Activated CD8-positive, alpha-beta T cell treated with anti-CD3 and anti-CD28 coated beads, Interleukin-2, amount 10 ng/mL, durations not matched to agents 7 days and 5 days (primary cell): ENCODE measurements around the gene TPM1. TPM values are rescaled to one million over a fixed set of nuclear protein-coding genes. Genes with fewer than 3 reads are reported as not detected.

ENCODE experiments used
- ATAC-seq: fragments of 150-1000 bp; cut with Tn5 transposase; one replicate; pipeline ENCODE4 v1.10.0; 2021; ENCODE audit warnings: moderate library complexity
- CTCF ChIA-PET: fragments of 350-600 bp; sonication (Branson Sonifier 250); formaldehyde crosslinking; loops from one replicate; lab custom pipeline; 2021; ENCODE audit warnings: antibody characterized with exemption; lab: Charles Lee
- POLR2A ChIA-PET: fragments of 350-600 bp; sonication (Branson Sonifier 250); formaldehyde crosslinking; loops from one replicate; lab custom pipeline; 2021; ENCODE audit warnings: antibody characterized with exemption; lab: Charles Lee
- DNase-seq: peaks from one replicate; pipeline ENCODE4 v3.0.0-alpha.2; 2020
- H3K27ac Mint-ChIP-seq: one replicate; pipeline ENCODE4 v1.8.0; 2021; ENCODE audit warnings: mild to moderate bottlenecking, mixed read lengths
- H3K27me3 Mint-ChIP-seq: one replicate; pipeline ENCODE4 v1.8.0; 2021; ENCODE audit warnings: low read depth, mixed read lengths
- H3K36me3 Mint-ChIP-seq: one replicate; pipeline ENCODE4 v1.8.0; 2021; ENCODE audit warnings: low read depth, mixed read lengths
- H3K4me1 Mint-ChIP-seq: one replicate; pipeline ENCODE4 v1.8.0; 2021; ENCODE audit warnings: low read depth, mixed read lengths
- H3K4me3 Mint-ChIP-seq: one replicate; pipeline ENCODE4 v1.8.0; 2021; ENCODE audit warnings: mild to moderate bottlenecking, mixed read lengths
- H3K9me3 Mint-ChIP-seq: one replicate; pipeline ENCODE4 v1.8.0; 2022; ENCODE audit warnings: mixed read lengths; ENCODE audit not compliant: insufficient read depth
- total RNA-seq, 2 experiments: library from RNA; stranded (reverse); gene quantifications; one replicate each; pipeline ENCODE4 v1.2.3, GENCODE V29; 2021

TPM1 gene
- total RNA-seq, 2 experiments from 2014 or later = 7.4 to 7.8 TPM

DNA sequence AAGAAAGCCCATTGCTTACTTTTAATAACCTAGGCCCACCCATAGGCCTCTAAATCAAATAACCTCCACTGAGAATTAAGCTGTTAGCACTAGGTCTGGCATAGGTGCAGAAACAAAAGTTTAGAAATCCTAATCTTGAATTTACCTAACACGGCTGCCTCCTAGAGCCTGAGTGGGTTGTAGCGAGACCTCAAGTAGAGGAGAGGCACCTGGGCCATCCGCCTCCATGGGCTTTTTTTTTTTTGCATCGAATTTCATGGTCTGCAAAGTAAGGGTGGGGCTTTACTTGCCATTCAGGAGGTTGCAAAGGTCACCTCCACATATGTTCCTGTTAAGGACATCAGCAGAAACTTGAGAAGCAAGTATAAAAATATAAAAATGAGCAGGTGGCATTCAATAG lies 6.6 kb upstream of the TPM1 start:
- ATAC-seq = no peak
- H3K36me3 Mint-ChIP-seq = no peaks in the 10 kb centered on the region
- H3K4me3 Mint-ChIP-seq = no peak overlapping the region
- no peaks in the 10 kb centered on the region for H3K4me1 Mint-ChIP-seq
- H3K9me3 Mint-ChIP-seq = no peaks in the 10 kb centered on the region
- H3K27ac Mint-ChIP-seq = no peak overlapping the region
- POLR2A ChIA-PET = interaction anchor here (0.7 kb wide), 1 partner anchor 1036 kb away, joined by 4 read pairs; no protein-coding TSS in a partner anchor
- CTCF ChIA-PET = interaction anchor here (1.5 to 6.7 kb wide), 2 partner anchors 12 to 58 kb away, joined by 3 to 47 read pairs; no protein-coding TSS in a partner anchor
- peaks cover 26% of the 10 kb centered on the region for H3K27me3 Mint-ChIP-seq
- DNase-seq = no peak

DNA sequence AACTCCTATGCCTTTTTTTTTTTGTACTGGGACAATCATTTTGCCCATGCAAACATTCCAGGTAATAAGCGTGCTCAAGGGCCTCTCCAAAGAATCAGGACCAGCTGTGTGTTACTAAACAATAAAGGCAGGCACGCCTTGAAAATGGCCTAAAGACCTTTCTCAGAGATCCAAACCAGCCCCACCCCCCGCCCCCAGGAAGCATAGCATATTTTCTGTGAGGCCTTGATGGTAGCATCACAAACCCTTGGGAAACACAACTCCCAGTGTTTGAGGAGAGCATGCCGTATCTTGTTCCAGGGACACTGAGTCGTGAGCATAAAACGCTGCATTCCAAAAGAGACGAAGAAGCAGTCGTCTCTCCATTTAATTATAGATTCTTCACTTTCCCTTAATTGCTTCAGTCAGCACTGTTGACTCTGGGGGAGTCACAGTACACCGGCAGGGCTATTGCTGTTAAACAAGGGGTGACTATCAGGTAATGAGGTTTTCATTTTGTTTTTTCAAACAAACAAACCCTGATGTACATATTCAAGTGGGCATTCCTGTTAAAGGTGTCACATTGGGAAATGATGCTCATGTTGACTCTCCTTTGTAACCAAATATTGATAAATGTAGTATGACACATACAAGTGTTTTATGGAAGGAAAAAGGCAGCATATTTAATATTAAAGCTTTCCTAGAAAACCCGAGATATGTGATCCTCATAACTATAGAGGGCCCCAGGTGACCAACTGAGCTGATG lies 4.4 kb upstream of the TPM1 start:
- H3K4me3 Mint-ChIP-seq = no peak overlapping the region
- H3K4me1 Mint-ChIP-seq = peaks cover 2% of the 10 kb centered on the region
- peaks cover 47% of the 10 kb centered on the region for H3K27me3 Mint-ChIP-seq
- ATAC-seq = no peak
- POLR2A ChIA-PET = no interaction called here
- no peaks in the 10 kb centered on the region for H3K9me3 Mint-ChIP-seq
- H3K27ac Mint-ChIP-seq = no peak overlapping the region
- no peaks in the 10 kb centered on the region for H3K36me3 Mint-ChIP-seq
- CTCF ChIA-PET = interaction anchor here (1.2 to 6.7 kb wide), 2 partner anchors 10 to 40 kb away, joined by 3 to 47 read pairs; no protein-coding TSS in a partner anchor
- no peak for DNase-seq

DNA sequence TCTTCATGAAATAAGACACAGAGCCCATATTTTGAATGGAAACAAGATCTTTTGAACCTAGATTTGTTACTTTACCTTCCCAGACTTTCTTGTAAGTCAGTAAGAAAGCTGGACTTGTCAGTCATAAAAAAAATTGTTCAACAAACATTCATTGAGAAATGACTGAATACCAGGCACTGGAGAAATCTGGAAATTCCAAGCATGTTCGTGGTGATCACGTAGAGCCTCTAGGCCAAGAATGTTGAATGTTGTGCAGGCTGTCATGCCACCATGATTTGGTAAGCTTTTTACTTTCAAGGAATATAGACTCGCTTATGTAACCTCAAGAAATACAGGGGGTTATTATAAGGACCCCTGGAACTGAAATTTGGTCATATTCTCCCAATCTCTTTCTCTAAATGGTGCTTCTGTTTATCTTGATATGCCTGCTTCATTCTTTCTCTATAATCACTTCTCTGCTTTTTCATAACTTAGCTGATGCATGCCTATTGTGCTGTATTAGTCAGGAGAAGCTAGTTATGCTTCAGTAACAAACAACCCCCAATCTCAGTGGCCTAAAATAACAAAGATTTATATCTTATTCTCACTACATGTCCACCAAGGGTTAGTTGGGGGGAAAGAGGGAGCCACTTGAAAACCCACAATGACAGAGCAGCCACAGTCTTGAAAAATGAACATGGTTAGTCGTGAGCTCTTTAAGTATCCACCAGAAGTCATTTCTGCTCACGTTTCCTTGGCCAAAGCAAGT lies 3.4 kb upstream of the TPM1 start:
- CTCF ChIA-PET = interaction anchor here (1.2 to 6.7 kb wide), 3 partner anchors 9 to 55 kb away, joined by 3 to 47 read pairs (median 5); no protein-coding TSS in a partner anchor
- H3K27ac Mint-ChIP-seq = no peak overlapping the region
- no peaks in the 10 kb centered on the region for H3K9me3 Mint-ChIP-seq
- no peak overlapping the region for H3K4me3 Mint-ChIP-seq
- H3K36me3 Mint-ChIP-seq = no peaks in the 10 kb centered on the region
- peaks cover 6% of the 10 kb centered on the region for H3K4me1 Mint-ChIP-seq
- DNase-seq (no peak), ATAC-seq (no peak)
- POLR2A ChIA-PET = no interaction called here
- H3K27me3 Mint-ChIP-seq = peaks cover 54% of the 10 kb centered on the region

DNA sequence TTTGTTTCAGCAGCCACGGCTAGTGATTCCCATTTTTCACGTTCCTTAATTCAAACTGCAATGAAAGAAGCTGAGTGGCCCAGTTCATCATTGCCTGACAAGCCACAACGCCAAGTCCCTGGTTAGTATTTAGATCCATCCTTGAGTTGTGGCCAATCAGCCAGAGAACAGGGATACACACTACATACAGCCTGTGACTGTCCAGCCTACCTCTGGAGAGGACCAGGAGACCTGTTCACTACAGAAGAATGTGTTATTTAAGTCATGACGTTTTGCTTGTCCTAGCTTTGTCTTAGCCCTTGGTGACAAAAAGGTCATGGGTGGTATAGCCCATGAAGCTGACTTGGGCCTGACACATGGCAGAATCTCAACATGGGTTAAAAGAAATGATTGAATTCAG lies 2.7 kb upstream of the TPM1 start:
- H3K36me3 Mint-ChIP-seq = no peaks in the 10 kb centered on the region
- DNase-seq = no peak
- ChIA-PET CTCF (interaction anchor here (1.2 to 6.7 kb wide), 3 partner anchors 9 to 55 kb away, joined by 3 to 47 read pairs (median 5); no protein-coding TSS in a partner anchor), POLR2A (no interaction called here)
- H3K9me3 Mint-ChIP-seq = no peaks in the 10 kb centered on the region
- no peak overlapping the region for H3K27ac Mint-ChIP-seq
- peaks cover 6% of the 10 kb centered on the region for H3K4me1 Mint-ChIP-seq
- no peak overlapping the region for H3K4me3 Mint-ChIP-seq
- H3K27me3 Mint-ChIP-seq = peaks cover 61% of the 10 kb centered on the region
- ATAC-seq = no peak

DNA sequence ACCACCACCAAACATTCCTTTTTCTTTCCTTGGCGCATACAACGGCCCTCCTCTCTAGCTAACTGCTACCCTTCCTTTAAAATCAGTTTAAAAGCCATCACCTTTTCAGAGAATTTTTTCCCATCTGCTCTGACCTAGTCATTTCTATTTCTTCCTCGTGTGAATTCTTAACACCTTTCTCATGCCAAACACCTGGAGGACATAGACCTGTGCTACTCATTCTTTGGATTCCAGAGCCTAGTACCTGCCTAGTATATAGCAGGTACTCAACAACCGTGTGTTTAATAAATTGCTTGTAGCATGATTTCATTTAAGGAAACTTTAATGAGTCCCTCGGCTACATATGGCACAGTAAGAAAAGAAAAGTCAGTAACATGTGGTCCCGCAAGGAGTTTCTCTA lies 2.0 kb upstream of the TPM1 start:
- ATAC-seq = no peak
- ChIA-PET CTCF (interaction anchor here (1.5 to 6.7 kb wide), 2 partner anchors 8 to 54 kb away, joined by 5 to 47 read pairs; no protein-coding TSS in a partner anchor), POLR2A (no interaction called here)
- Mint-ChIP-seq H3K4me3 (no peak overlapping the region), H3K27ac (no peak overlapping the region), H3K36me3 (no peaks in the 10 kb centered on the region), H3K9me3 (no peaks in the 10 kb centered on the region), H3K4me1 (peaks cover 6% of the 10 kb centered on the region), H3K27me3 (peaks cover 68% of the 10 kb centered on the region)
- no peak for DNase-seq

DNA sequence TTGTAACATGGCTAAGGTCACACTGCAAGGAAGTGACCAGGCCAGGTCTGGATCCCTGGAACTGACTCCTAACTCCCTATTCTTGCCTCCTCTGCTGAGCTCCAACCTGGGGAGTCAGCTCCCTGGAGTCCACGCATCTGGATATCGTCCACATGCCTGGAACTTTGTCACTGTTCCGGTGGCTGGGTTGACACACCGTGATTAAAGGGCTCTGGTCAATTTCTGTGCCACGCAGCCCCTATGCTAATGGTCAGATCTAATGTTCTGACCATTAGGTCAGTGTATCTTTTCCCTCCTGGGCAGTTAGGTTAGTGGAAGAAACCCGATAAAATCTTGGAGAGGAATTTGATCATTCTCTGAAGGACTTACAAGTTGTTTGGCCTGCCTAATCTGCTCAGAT lies 1.6 kb upstream of the TPM1 start:
- Mint-ChIP-seq H3K27ac (no peak overlapping the region), H3K9me3 (no peaks in the 10 kb centered on the region), H3K4me1 (peaks cover 6% of the 10 kb centered on the region), H3K4me3 (no peak overlapping the region), H3K36me3 (no peaks in the 10 kb centered on the region), H3K27me3 (peaks cover 72% of the 10 kb centered on the region)
- no peak for DNase-seq
- POLR2A ChIA-PET = no interaction called here
- CTCF ChIA-PET = interaction anchor here (6.7 kb wide), 1 partner anchor 8 kb away, joined by 47 read pairs; no protein-coding TSS in a partner anchor
- no peak for ATAC-seq

DNA sequence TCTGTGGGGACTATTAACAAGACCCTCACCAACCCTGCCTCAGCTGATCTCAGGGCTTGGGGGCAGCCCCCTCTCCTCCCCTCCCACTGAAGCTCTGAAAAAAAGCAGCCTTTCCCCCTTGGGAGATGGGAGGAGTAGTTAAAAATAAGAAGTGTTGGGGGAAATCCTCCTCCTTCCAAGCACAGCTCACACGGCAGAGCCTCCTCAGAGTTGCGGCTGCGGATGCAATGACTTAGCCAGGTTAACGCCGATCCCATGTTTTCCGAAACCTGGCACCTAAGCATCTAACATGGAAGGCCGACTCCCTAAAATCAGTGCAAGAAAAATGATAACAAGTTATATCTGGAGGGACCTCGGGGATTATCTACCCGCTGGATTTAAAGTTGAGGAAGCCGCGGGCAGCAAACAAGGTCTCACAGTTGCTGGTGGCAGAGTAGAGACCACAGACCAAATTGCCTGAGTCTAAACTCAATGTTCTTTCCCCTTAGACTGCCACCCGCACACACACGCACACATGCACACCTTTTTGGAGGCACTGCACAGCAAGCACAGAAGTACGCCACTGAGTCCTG lies 1.1 kb upstream of the TPM1 start:
- POLR2A ChIA-PET = no interaction called here
- H3K27me3 Mint-ChIP-seq = peaks cover 76% of the 10 kb centered on the region
- H3K4me1 Mint-ChIP-seq = peaks cover 6% of the 10 kb centered on the region
- ATAC-seq = no peak
- no peak overlapping the region for H3K27ac Mint-ChIP-seq
- H3K4me3 Mint-ChIP-seq = no peak overlapping the region
- no peak for DNase-seq
- CTCF ChIA-PET = no interaction called here
- H3K9me3 Mint-ChIP-seq = no peaks in the 10 kb centered on the region
- H3K36me3 Mint-ChIP-seq = no peaks in the 10 kb centered on the region

DNA sequence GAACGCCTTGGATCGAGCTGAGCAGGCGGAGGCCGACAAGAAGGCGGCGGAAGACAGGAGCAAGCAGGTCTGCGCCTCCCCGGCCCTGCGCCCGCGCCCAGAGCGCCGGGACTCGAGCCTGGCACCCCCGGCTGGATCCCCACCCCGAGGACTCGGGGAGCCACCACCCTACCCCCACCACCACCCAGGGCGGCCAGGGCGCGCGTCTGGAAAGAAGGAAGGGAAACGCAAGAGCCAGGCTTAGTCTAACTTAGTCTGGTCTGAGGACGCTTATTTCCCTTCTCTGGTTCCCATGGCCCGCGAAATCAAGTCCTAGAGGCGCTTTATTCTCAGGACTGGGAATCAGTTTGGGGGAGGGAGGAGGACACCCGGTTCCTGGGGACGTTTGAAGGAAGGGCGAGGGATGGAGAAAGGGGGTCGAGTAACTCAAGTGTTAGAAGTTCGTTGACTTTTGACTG lies 359 bp downstream of the TPM1 start:
- Mint-ChIP-seq H3K9me3 (no peaks in the 10 kb centered on the region), H3K27ac (no peak overlapping the region), H3K4me1 (peaks cover 12% of the 10 kb centered on the region), H3K36me3 (no peaks in the 10 kb centered on the region), H3K27me3 (peaks cover 78% of the 10 kb centered on the region), H3K4me3 (peak overlapping the region; percentile 42)
- ChIA-PET POLR2A (no interaction called here), CTCF (no interaction called here)
- ATAC-seq (no peak), DNase-seq (no peak)

DNA sequence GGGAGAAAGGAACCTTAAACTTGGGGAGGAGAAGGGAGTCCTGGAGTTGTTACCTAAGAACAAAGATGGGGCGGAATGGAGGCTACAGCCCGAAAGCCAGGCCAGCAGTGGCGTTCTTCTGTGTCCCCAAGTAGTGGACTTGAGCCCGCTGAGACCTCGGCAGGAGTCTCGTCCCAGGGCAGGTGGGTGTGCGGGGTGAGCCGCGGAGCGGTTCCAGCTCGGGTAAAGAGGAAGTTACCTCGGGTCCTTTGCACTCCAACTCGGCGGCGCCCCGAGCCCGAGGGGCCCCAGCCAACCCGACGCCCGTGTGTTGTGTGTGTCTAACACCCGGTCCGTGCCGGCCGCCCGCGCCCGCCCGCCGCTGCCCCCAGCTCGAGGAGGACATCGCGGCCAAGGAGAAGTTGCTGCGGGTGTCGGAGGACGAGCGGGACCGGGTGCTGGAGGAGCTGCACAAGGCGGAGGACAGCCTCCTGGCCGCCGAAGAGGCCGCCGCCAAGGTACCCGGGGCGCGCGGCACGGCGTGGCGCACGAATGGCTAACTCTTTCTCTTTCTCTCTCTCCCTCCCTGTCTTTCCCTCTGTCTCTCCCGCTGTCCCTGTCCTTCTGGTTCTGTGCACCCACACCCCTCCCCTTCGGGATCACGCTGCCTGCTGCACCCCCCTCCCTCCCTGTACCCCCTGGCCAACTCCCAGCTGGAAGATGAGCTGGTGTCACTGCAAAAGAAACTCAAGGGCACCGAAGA lies 959 bp downstream of the TPM1 start:
- Mint-ChIP-seq H3K4me3 (peak overlapping the region; percentile 42), H3K27me3 (peaks cover 76% of the 10 kb centered on the region), H3K4me1 (peaks cover 13% of the 10 kb centered on the region), H3K36me3 (no peaks in the 10 kb centered on the region), H3K27ac (no peak overlapping the region), H3K9me3 (no peaks in the 10 kb centered on the region)
- CTCF ChIA-PET = no interaction called here
- ATAC-seq = no peak
- POLR2A ChIA-PET = no interaction called here
- DNase-seq = no peak

DNA sequence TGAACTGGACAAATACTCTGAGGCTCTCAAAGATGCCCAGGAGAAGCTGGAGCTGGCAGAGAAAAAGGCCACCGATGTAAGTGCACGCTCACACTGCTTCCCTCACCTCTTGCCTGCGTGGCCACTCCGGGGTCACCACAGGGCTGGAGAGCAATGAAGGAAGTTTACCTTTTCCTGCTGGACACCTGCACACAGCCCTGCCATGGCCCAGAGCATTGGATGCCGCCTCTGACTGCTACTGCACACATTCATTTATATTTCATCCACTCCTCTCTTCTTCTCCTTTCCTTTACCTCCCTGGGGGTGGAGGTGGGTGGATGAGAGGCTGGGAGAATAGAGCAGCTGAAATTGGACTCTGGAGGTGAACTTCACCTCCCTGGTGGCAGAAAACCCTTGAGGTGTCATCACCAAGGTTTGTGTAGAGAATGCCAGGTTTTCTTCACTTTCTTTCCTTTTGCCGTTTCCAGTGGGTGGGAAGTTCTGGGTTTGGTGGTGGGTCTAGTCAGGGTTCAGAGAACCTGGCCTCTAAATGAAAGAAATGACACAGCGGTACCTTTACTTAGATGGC lies 1.6 kb downstream of the TPM1 start:
- no peaks in the 10 kb centered on the region for H3K36me3 Mint-ChIP-seq
- CTCF ChIA-PET = interaction anchor here (1.2 kb wide), 1 partner anchor 50 kb away, joined by 4 read pairs; no protein-coding TSS in a partner anchor
- H3K9me3 Mint-ChIP-seq = no peaks in the 10 kb centered on the region
- H3K27me3 Mint-ChIP-seq = peaks cover 72% of the 10 kb centered on the region
- H3K4me3 Mint-ChIP-seq = no peak overlapping the region
- peaks cover 18% of the 10 kb centered on the region for H3K4me1 Mint-ChIP-seq
- no peak overlapping the region for H3K27ac Mint-ChIP-seq
- POLR2A ChIA-PET = no interaction called here
- ATAC-seq = no peak
- no peak for DNase-seq
